ENCODE data around the gene BMPER.

The BMPER gene

GRCh38 chr7:34133356-34133982 is 228.1 kb downstream of the BMPER start:
- no peaks in the 10 kb centered on the region for H3K27me3 ChIP-seq (ENCODE audit: control insufficient read depth, insufficient read depth, low read length)
- H3K9me3 ChIP-seq (ENCODE audit: control insufficient read depth, low read length): no peaks in the 10 kb centered on the region
- H3K4me1 ChIP-seq (ENCODE audit: control insufficient read depth, insufficient read depth, low read length): no peaks in the 10 kb centered on the region
- H3K9ac ChIP-seq (ENCODE audit: low read length): no peak overlapping the region
- no peaks in the 10 kb centered on the region for H3K36me3 ChIP-seq (ENCODE audit: control insufficient read depth, insufficient read depth, low read length)
- no peak overlapping the region for H3K4me3 ChIP-seq (ENCODE audit: low read length)

GRCh38 chr7:34133983-34134782 is 228.8 kb downstream of the BMPER start:
- Histone ChIP-seq H3K9ac (ENCODE audit: low read length) (no peak overlapping the region), H3K4me1 (ENCODE audit: control insufficient read depth, insufficient read depth, low read length) (no peaks in the 10 kb centered on the region), H3K9me3 (ENCODE audit: control insufficient read depth, low read length) (no peaks in the 10 kb centered on the region)

GRCh38 chr7:34135924-34136323 is 230.6 kb downstream of the BMPER start:
- no peaks in the 10 kb centered on the region for H3K9me3 ChIP-seq (ENCODE audit: control insufficient read depth, low read length)
- no peak overlapping the region for H3K4me3 ChIP-seq (ENCODE audit: low read length)
- no peaks in the 10 kb centered on the region for H3K27me3 ChIP-seq (ENCODE audit: control insufficient read depth, insufficient read depth, low read length)
- no peaks in the 10 kb centered on the region for H3K36me3 ChIP-seq (ENCODE audit: control insufficient read depth, insufficient read depth, low read length)
- no peaks in the 10 kb centered on the region for H3K4me1 ChIP-seq (ENCODE audit: control insufficient read depth, insufficient read depth, low read length)
- no peak overlapping the region for H3K9ac ChIP-seq (ENCODE audit: low read length)

More at GRCh38 chr7:34133983-34134782, 228.8 kb downstream of the BMPER start:
- H3K36me3 ChIP-seq (ENCODE audit: control insufficient read depth, insufficient read depth, low read length): no peaks in the 10 kb centered on the region
- H3K27me3 ChIP-seq (ENCODE audit: control insufficient read depth, insufficient read depth, low read length): no peaks in the 10 kb centered on the region
- H3K4me3 ChIP-seq (ENCODE audit: low read length): no peak overlapping the region

- Histone ChIP-seq H3K9ac (ENCODE audit: low read length) (no peak overlapping the region), H3K36me3 (ENCODE audit: control insufficient read depth, insufficient read depth, low read length) (no peaks in the 10 kb centered on the region), H3K27me3 (ENCODE audit: control insufficient read depth, insufficient read depth, low read length) (no peaks in the 10 kb centered on the region), H3K4me3 (ENCODE audit: low read length) (no peak overlapping the region), H3K9me3 (ENCODE audit: control insufficient read depth, low read length) (no peaks in the 10 kb centered on the region), H3K4me1 (ENCODE audit: control insufficient read depth, insufficient read depth, low read length) (no peaks in the 10 kb centered on the region)
Observed at GRCh38 chr7:34136698-34137097, 231.4 kb downstream of the BMPER start.

GRCh38 chr7:34137176-34137575 is 231.8 kb downstream of the BMPER start:
- Histone ChIP-seq H3K4me3 (ENCODE audit: low read length) (no peak overlapping the region), H3K9me3 (ENCODE audit: control insufficient read depth, low read length) (no peaks in the 10 kb centered on the region), H3K4me1 (ENCODE audit: control insufficient read depth, insufficient read depth, low read length) (no peaks in the 10 kb centered on the region), H3K27me3 (ENCODE audit: control insufficient read depth, insufficient read depth, low read length) (no peaks in the 10 kb centered on the region), H3K36me3 (ENCODE audit: control insufficient read depth, insufficient read depth, low read length) (no peaks in the 10 kb centered on the region), H3K9ac (ENCODE audit: low read length) (no peak overlapping the region)

GRCh38 chr7:34138483-34138882 is 233.1 kb downstream of the BMPER start:
- Histone ChIP-seq H3K9ac (ENCODE audit: low read length) (no peak overlapping the region), H3K36me3 (ENCODE audit: control insufficient read depth, insufficient read depth, low read length) (no peaks in the 10 kb centered on the region), H3K4me3 (ENCODE audit: low read length) (no peak overlapping the region), H3K4me1 (ENCODE audit: control insufficient read depth, insufficient read depth, low read length) (no peaks in the 10 kb centered on the region), H3K27me3 (ENCODE audit: control insufficient read depth, insufficient read depth, low read length) (no peaks in the 10 kb centered on the region), H3K9me3 (ENCODE audit: control insufficient read depth, low read length) (no peaks in the 10 kb centered on the region)

GRCh38 chr7:34139086-34139485 is 233.7 kb downstream of the BMPER start:
- H3K36me3 ChIP-seq (ENCODE audit: control insufficient read depth, insufficient read depth, low read length): no peaks in the 10 kb centered on the region
- H3K4me1 ChIP-seq (ENCODE audit: control insufficient read depth, insufficient read depth, low read length): no peaks in the 10 kb centered on the region
- H3K27me3 ChIP-seq (ENCODE audit: control insufficient read depth, insufficient read depth, low read length): no peaks in the 10 kb centered on the region
- no peak overlapping the region for H3K9ac ChIP-seq (ENCODE audit: low read length)
- H3K9me3 ChIP-seq (ENCODE audit: control insufficient read depth, low read length): no peaks in the 10 kb centered on the region
- H3K4me3 ChIP-seq (ENCODE audit: low read length): no peak overlapping the region

- Histone ChIP-seq H3K4me1 (ENCODE audit: control insufficient read depth, insufficient read depth, low read length) (no peaks in the 10 kb centered on the region), H3K27me3 (ENCODE audit: control insufficient read depth, insufficient read depth, low read length) (no peaks in the 10 kb centered on the region), H3K9ac (ENCODE audit: low read length) (no peak overlapping the region), H3K36me3 (ENCODE audit: control insufficient read depth, insufficient read depth, low read length) (no peaks in the 10 kb centered on the region), H3K4me3 (ENCODE audit: low read length) (no peak overlapping the region), H3K9me3 (ENCODE audit: control insufficient read depth, low read length) (no peaks in the 10 kb centered on the region)
Observed at GRCh38 chr7:34140066-34140465, 234.7 kb downstream of the BMPER start.

- H3K27me3 ChIP-seq (ENCODE audit: control insufficient read depth, insufficient read depth, low read length): no peaks in the 10 kb centered on the region
- no peak overlapping the region for H3K9ac ChIP-seq (ENCODE audit: low read length)
- no peak overlapping the region for H3K4me3 ChIP-seq (ENCODE audit: low read length)
- H3K9me3 ChIP-seq (ENCODE audit: control insufficient read depth, low read length): no peaks in the 10 kb centered on the region
- no peaks in the 10 kb centered on the region for H3K36me3 ChIP-seq (ENCODE audit: control insufficient read depth, insufficient read depth, low read length)
- H3K4me1 ChIP-seq (ENCODE audit: control insufficient read depth, insufficient read depth, low read length): no peaks in the 10 kb centered on the region
Observed at GRCh38 chr7:34143402-34143801, 238.1 kb downstream of the BMPER start.

- Histone ChIP-seq H3K36me3 (ENCODE audit: control insufficient read depth, insufficient read depth, low read length) (no peaks in the 10 kb centered on the region), H3K4me3 (ENCODE audit: low read length) (no peak overlapping the region), H3K27me3 (ENCODE audit: control insufficient read depth, insufficient read depth, low read length) (no peaks in the 10 kb centered on the region), H3K4me1 (ENCODE audit: control insufficient read depth, insufficient read depth, low read length) (no peaks in the 10 kb centered on the region), H3K9ac (ENCODE audit: low read length) (no peak overlapping the region), H3K9me3 (ENCODE audit: control insufficient read depth, low read length) (no peaks in the 10 kb centered on the region)
Observed at GRCh38 chr7:34145603-34146002, 240.3 kb downstream of the BMPER start.

GRCh38 chr7:34153656-34154270 is 248.4 kb downstream of the BMPER start:
- H3K27me3 ChIP-seq (ENCODE audit: control insufficient read depth, insufficient read depth, low read length): no peaks in the 10 kb centered on the region
- no peak overlapping the region for H3K9ac ChIP-seq (ENCODE audit: low read length)
- no peaks in the 10 kb centered on the region for H3K4me1 ChIP-seq (ENCODE audit: control insufficient read depth, insufficient read depth, low read length)
- H3K4me3 ChIP-seq (ENCODE audit: low read length): no peak overlapping the region
- H3K36me3 ChIP-seq (ENCODE audit: control insufficient read depth, insufficient read depth, low read length): no peaks in the 10 kb centered on the region
- H3K9me3 ChIP-seq (ENCODE audit: control insufficient read depth, low read length): no peaks in the 10 kb centered on the region

- Histone ChIP-seq H3K27me3 (ENCODE audit: control insufficient read depth, insufficient read depth, low read length) (no peaks in the 10 kb centered on the region), H3K4me3 (ENCODE audit: low read length) (no peak overlapping the region), H3K4me1 (ENCODE audit: control insufficient read depth, insufficient read depth, low read length) (no peaks in the 10 kb centered on the region), H3K9me3 (ENCODE audit: control insufficient read depth, low read length) (no peaks in the 10 kb centered on the region), H3K36me3 (ENCODE audit: control insufficient read depth, insufficient read depth, low read length) (no peaks in the 10 kb centered on the region), H3K9ac (ENCODE audit: low read length) (no peak overlapping the region)
Observed at GRCh38 chr7:34155220-34155908, 250.0 kb downstream of the BMPER start.
